H9 (cell line): ENCODE measurements around the gene UBAC1. TPM values are rescaled to one million over a fixed set of nuclear protein-coding genes. Genes with fewer than 3 reads are reported as not detected.

Experiments used
- DNase-seq: peaks from one replicate; pipeline ENCODE4 v3.0.0-alpha.2; 2017
- H2AFZ ChIP-seq: one replicate; pipeline ENCODE4 v1.6.1; 2013; ENCODE audit warnings: mild to moderate bottlenecking, low read length, control low read depth, moderate library complexity
- H2AK5ac ChIP-seq: 2 replicates; pipeline ENCODE4 v1.6.1; 2013; ENCODE audit warnings: low read length, control low read depth, mixed read lengths; ENCODE audit not compliant: insufficient read length
- H2BK120ac ChIP-seq: one replicate; pipeline ENCODE4 v1.6.1; 2013; ENCODE audit warnings: low read depth, mild to moderate bottlenecking, low read length, control low read depth, inconsistent platforms; ENCODE audit not compliant: poor library complexity, severe bottlenecking
- H2BK12ac ChIP-seq: 2 replicates; pipeline ENCODE4 v1.6.1; 2013; ENCODE audit warnings: low read length, control low read depth, mixed read lengths, low read depth; ENCODE audit not compliant: insufficient read length
- H2BK15ac ChIP-seq: 2 replicates; pipeline ENCODE4 v1.6.1; 2013; ENCODE audit warnings: low read depth, low read length, control low read depth
- H2BK20ac ChIP-seq: one replicate; pipeline ENCODE4 v1.6.1; 2013; ENCODE audit warnings: low read depth, mild to moderate bottlenecking, low read length, control low read depth, inconsistent platforms; ENCODE audit not compliant: poor library complexity, severe bottlenecking
- H2BK5ac ChIP-seq: 2 replicates; pipeline ENCODE4 v1.6.1; 2013; ENCODE audit warnings: low read length, control low read depth, mixed read lengths; ENCODE audit not compliant: insufficient read length
- H3K14ac ChIP-seq: 2 replicates; pipeline ENCODE4 v1.6.1; 2013; ENCODE audit warnings: low read length, control low read depth; ENCODE audit not compliant: insufficient read depth
- H3K18ac ChIP-seq: 2 replicates; pipeline ENCODE4 v1.6.1; 2013; ENCODE audit warnings: low read depth, mild to moderate bottlenecking, mixed read lengths, low read length, control low read depth; ENCODE audit not compliant: insufficient read length
- H3K23ac ChIP-seq: 2 replicates; pipeline ENCODE4 v1.6.1; 2013; ENCODE audit warnings: low read length, control low read depth, mixed read lengths, low read depth; ENCODE audit not compliant: insufficient read length
- H3K23me2 ChIP-seq: 2 replicates; pipeline ENCODE4 v1.6.1; 2013; ENCODE audit warnings: low read depth, mild to moderate bottlenecking, mixed read lengths, low read length, control low read depth; ENCODE audit not compliant: insufficient read length, poor library complexity, severe bottlenecking
- H3K27ac ChIP-seq: 2 replicates; pipeline ENCODE4 v1.5.1; 2013; ENCODE audit warnings: low read length, control low read depth, mixed read lengths, low read depth; ENCODE audit not compliant: insufficient read length
- H3K27me3 ChIP-seq: 2 replicates; pipeline ENCODE4 v1.6.1; 2013; ENCODE audit warnings: low read length, control low read depth, inconsistent platforms; ENCODE audit not compliant: insufficient read depth
- H3K4ac ChIP-seq: 2 replicates; pipeline ENCODE4 v1.6.1; 2013; ENCODE audit warnings: low read depth, mild to moderate bottlenecking, control low read depth, inconsistent platforms, low read length, moderate library complexity
- H3K4me1 ChIP-seq: 2 replicates; pipeline ENCODE4 v1.6.1; 2013; ENCODE audit warnings: low read length, control low read depth, inconsistent platforms; ENCODE audit not compliant: insufficient read depth
- H3K4me2 ChIP-seq: 2 replicates; pipeline ENCODE4 v1.6.1; 2013; ENCODE audit warnings: low read length, control low read depth, mixed read lengths; ENCODE audit not compliant: insufficient read length, insufficient read depth
- H3K56ac ChIP-seq: 2 replicates; pipeline ENCODE4 v1.6.1; 2013; ENCODE audit warnings: low read depth, mild to moderate bottlenecking, mixed read lengths, low read length, control low read depth; ENCODE audit not compliant: insufficient read length
- H3K79me1 ChIP-seq: 2 replicates; pipeline ENCODE4 v1.6.1; 2013; ENCODE audit warnings: low read depth, mild to moderate bottlenecking, moderate library complexity, low read length, control low read depth, inconsistent platforms; ENCODE audit not compliant: insufficient read depth, poor library complexity, severe bottlenecking
- H3K79me2 ChIP-seq: 2 replicates; pipeline ENCODE4 v1.6.1; 2013; ENCODE audit warnings: low read length, control low read depth, inconsistent platforms; ENCODE audit not compliant: insufficient read depth
- H3K9ac ChIP-seq: 2 replicates; pipeline ENCODE4 v1.6.1; 2013; ENCODE audit warnings: low read length, control low read depth, mixed read lengths; ENCODE audit not compliant: insufficient read length; ENCODE audit errors: extremely low read depth
- H3K9me3 ChIP-seq: one replicate; pipeline ENCODE4 v1.6.1; 2013; ENCODE audit warnings: low read depth, low read length, inconsistent platforms; ENCODE audit not compliant: control insufficient read depth
- H3T11ph ChIP-seq: one replicate; pipeline ENCODE4 v1.6.1; 2013; ENCODE audit warnings: mild to moderate bottlenecking, low read length, control low read depth, inconsistent platforms
- H4K20me1 ChIP-seq: one replicate; pipeline ENCODE4 v1.6.1; 2013; ENCODE audit not compliant: control insufficient read depth, insufficient read length, insufficient read depth
- H4K5ac ChIP-seq: 2 replicates; pipeline ENCODE4 v1.6.1; 2013; ENCODE audit warnings: low read depth, mild to moderate bottlenecking, mixed read lengths, low read length, control low read depth; ENCODE audit not compliant: insufficient read length
- H4K8ac ChIP-seq: replicated peaks from 2 replicates; pipeline ENCODE4 v1.6.1; 2013; ENCODE audit warnings: low read length, control low read depth, mixed read lengths, low read depth; ENCODE audit not compliant: insufficient read length
- H4K91ac ChIP-seq: 2 replicates; pipeline ENCODE4 v1.6.1; 2013; ENCODE audit warnings: low read depth, mild to moderate bottlenecking, moderate library complexity, mixed read lengths, low read length, control low read depth; ENCODE audit not compliant: insufficient read length
- H3K27ac Mint-ChIP-seq, 3 experiments: 2 replicates in 2 of 3; 3 replicates in 1 of 3; pipeline ENCODE4 v1.8.0; 2020 to 2021; ENCODE audit warnings: mixed read lengths in 3 of 3, mild to moderate bottlenecking in 1 of 3, moderate library complexity in 1 of 3
- H3K27me3 Mint-ChIP-seq: 2 replicates; pipeline ENCODE4 v1.8.0; 2021; ENCODE audit warnings: low read depth, mild to moderate bottlenecking, moderate library complexity, mixed read lengths
- H3K36me3 Mint-ChIP-seq, 3 experiments: 2 replicates in 2 of 3; 3 replicates in 1 of 3; pipeline ENCODE4 v1.8.0; 2020 to 2021; ENCODE audit warnings: low read depth in 3 of 3, mixed read lengths in 3 of 3; ENCODE audit not compliant: insufficient read depth in 1 of 3
- H3K4me1 Mint-ChIP-seq, 2 experiments: 2 replicates each; pipeline ENCODE4 v1.8.0; 2020; ENCODE audit warnings: mixed read lengths in 2 of 2
- H3K4me3 Mint-ChIP-seq, 2 experiments: 2 replicates in 1 of 2; 3 replicates in 1 of 2; pipeline ENCODE4 v1.8.0; 2020 to 2021; ENCODE audit warnings: mild to moderate bottlenecking in 2 of 2, mixed read lengths in 2 of 2, moderate library complexity in 1 of 2
- H3K9me3 Mint-ChIP-seq, 2 experiments: 2 replicates in 1 of 2; 3 replicates in 1 of 2; pipeline ENCODE4 v1.8.0; 2020; ENCODE audit warnings: mild to moderate bottlenecking in 2 of 2, mixed read lengths in 2 of 2, moderate library complexity in 1 of 2
- CTCF ChIP-seq: fragments of 200-600 bp; sonication (generic); conservative IDR thresholded peaks from 3 replicates; pipeline ENCODE4 v1.8.0; 2021; ENCODE audit warnings: antibody characterized with exemption, mild to moderate bottlenecking
- WGBS: extraction: QIAGEN DNeasy Blood & Tissue Kit; methylation state at CpG from one replicate; pipeline ENCODE4 v1.1.7; 2013; ENCODE audit warnings: missing lambda C conversion rate, low lambda C conversion rate, mixed read lengths; ENCODE audit not compliant: insufficient read length; ENCODE audit errors: extremely low coverage; 5-methylcytosine and 5-hydroxymethylcytosine counted together
- total RNA-seq: library from RNA; stranded (reverse); gene quantifications from 2 replicates; pipeline ENCODE4 v1.2.1, GENCODE V29; 2021

UBAC1 gene
- total RNA-seq, 1 experiment from 2014 or later: 47.5 TPM

GRCh38 chr9:135949501-135950134, 11.6 kb downstream of the UBAC1 start:
- 0 out of 2 replicates have a peak, but pooled peaks cover 1% of the 10 kb centered on the region for H3K79me2 ChIP-seq
- H4K91ac ChIP-seq: no peak overlapping the region
- WGBS: no CpG with 5 or more reads among the region's 26 CpGs
- no peak overlapping the region for H3K4me3 Mint-ChIP-seq
- no peak overlapping the region for H3K4me2 ChIP-seq
- no peak overlapping the region for H2BK15ac ChIP-seq
- H4K8ac ChIP-seq: no peak overlapping the region
- no peaks in the 10 kb centered on the region for H3K9me3 ChIP-seq
- no peaks in the 10 kb centered on the region for H4K20me1 ChIP-seq
- H2BK20ac ChIP-seq: no peak overlapping the region
- H3K4me1 ChIP-seq: no peaks in the 10 kb centered on the region
- TF ChIP-seq CTCF: no peak
- H3K4me1 Mint-ChIP-seq: no peaks in the 10 kb centered on the region
- no peak overlapping the region for H3K27ac ChIP-seq
- no peak for DNase-seq
- H3K27me3 Mint-ChIP-seq: no peaks in the 10 kb centered on the region
- no peaks in the 10 kb centered on the region for H3K23me2 ChIP-seq
- peaks cover 30 to 75% (median 73%) of the 10 kb centered on the region in 3 experiments for H3K36me3 Mint-ChIP-seq
- no peak overlapping the region for H3T11ph ChIP-seq
- H3K79me1 ChIP-seq: peaks cover 2% of the 10 kb centered on the region
- H2BK120ac ChIP-seq: no peak overlapping the region
- no peak overlapping the region for H3K9ac ChIP-seq
- H3K23ac ChIP-seq: no peak overlapping the region
- H3K27ac Mint-ChIP-seq: peak overlapping the region in 2 of 3 experiments; percentile 0 to 6; a peak in 1 of 7 replicates
- H3K9me3 Mint-ChIP-seq: no peaks in the 10 kb centered on the region
- H2AK5ac ChIP-seq: no peak overlapping the region
- H3K18ac ChIP-seq: no peak overlapping the region
- H3K27me3 ChIP-seq: no peaks in the 10 kb centered on the region
- H3K4ac ChIP-seq: no peak overlapping the region
- no peak overlapping the region for H4K5ac ChIP-seq
- H2BK5ac ChIP-seq: no peak overlapping the region
- no peak overlapping the region for H3K56ac ChIP-seq
- no peak overlapping the region for H2AFZ ChIP-seq
- no peak overlapping the region for H3K14ac ChIP-seq
- no peak overlapping the region for H2BK12ac ChIP-seq
